Tibial artery (tissue), 4 donors: ENCODE data around the gene SNAI1.

Source experiments
- DNase-seq, 2 donors: peaks; one replicate each; pipeline ENCODE4 v3.0.0-alpha.2; 2019
- H3K27ac ChIP-seq, 2 donors: fragments of 200-600 bp; sonication (generic) in 1 of 2; 1 replicate in 1 of 2; 2 replicates in 1 of 2; pipeline ENCODE4 v1.5.1; 2018 to 2019; ENCODE audit warnings: mild to moderate bottlenecking in 1 of 2
- H3K27me3 ChIP-seq, 2 donors: fragments of 200-600 bp; sonication (generic) in 1 of 2; one replicate each; pipeline versions ENCODE4 v1.5.1 to v1.6.0; 2016 to 2019
- H3K36me3 ChIP-seq, 3 donors: fragments of 200-600 bp; sonication (generic) in 2 of 3; one replicate each; pipeline ENCODE4 v1.5.1; 2016 to 2019; ENCODE audit warnings: mild to moderate bottlenecking in 2 of 3
- H3K4me1 ChIP-seq, 4 donors: fragments of 200-600 bp; sonication (generic) in 2 of 4; 1 replicate in 3 of 4; 2 replicates in 1 of 4; pipeline ENCODE4 v1.5.1; 2016 to 2019
- H3K4me3 ChIP-seq, 2 donors: fragments of 200-600 bp; sonication (generic) in 1 of 2; 1 replicate in 1 of 2; 2 replicates in 1 of 2; pipeline ENCODE4 v1.5.1; 2018 to 2019; ENCODE audit warnings: mild to moderate bottlenecking in 2 of 2
- H3K9me3 ChIP-seq, 3 donors: fragments of 200-600 bp; sonication (generic) in 1 of 3; one replicate each; pipeline ENCODE4 v1.5.1; 2016 to 2019
- CTCF ChIP-seq, 2 experiments: fragments of 200-600 bp in 1 of 2; fragments of 450-650 bp in 1 of 2; IDR thresholded peaks; one replicate each; pipeline ENCODE4 v1.5.1; 2017 to 2019; ENCODE audit warnings: antibody characterized with exemption in 2 of 2, mild to moderate bottlenecking in 1 of 2, moderate library complexity in 1 of 2
- intact Hi-C: fragments of 100-400 bp; cut with DNase I; formaldehyde crosslinking; loops from one replicate; pipeline ENCODE4 v1.15.0; 2023; ENCODE audit warnings: low total_unique reads

The SNAI1 gene

GRCh38 chr20:50020288-50020687, 37.5 kb downstream of the SNAI1 start:
- no peak for TF ChIP-seq CTCF (IDR thresholded peaks at IDR 0.05)
- Histone ChIP-seq H3K4me1 (peaks cover 0 to 38% (median 22%) of the 10 kb centered on the region in 4 donors), H3K4me3 (no peak overlapping the region), H3K9me3 (no peaks in the 10 kb centered on the region), H3K36me3 (no peaks in the 10 kb centered on the region), H3K27me3 (no peaks in the 10 kb centered on the region), H3K27ac (no peak overlapping the region)
- intact Hi-C loops, result no loop called here
- DNase-seq, result no peak

DNA sequence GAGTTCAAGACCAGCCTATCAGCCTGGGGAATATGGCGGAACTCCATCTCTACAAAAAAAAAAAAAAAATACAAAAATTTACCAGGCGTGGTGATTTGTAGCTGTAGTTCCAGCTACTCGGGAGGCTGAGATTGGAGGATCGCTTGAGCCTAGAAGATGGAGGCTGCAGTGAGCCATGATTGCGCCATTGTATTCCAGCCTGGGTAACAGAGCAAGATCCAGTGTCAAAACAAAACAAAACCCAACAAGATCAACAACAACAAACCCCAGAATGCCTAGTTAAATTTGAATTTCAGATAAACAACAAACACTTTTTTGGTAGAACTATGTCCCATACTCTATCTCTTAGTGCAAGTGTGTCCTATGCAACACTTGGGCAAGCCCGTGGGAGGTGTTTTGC, 39.9 kb downstream of the SNAI1 start:
- H3K4me1 ChIP-seq, result peaks cover 4 to 40% (median 26%) of the 10 kb centered on the region in 4 donors
- H3K27me3 ChIP-seq, result no peaks in the 10 kb centered on the region
- no peak overlapping the region for H3K4me3 ChIP-seq
- no peak overlapping the region for H3K27ac ChIP-seq
- TF ChIP-seq CTCF (IDR thresholded peaks at IDR 0.05), result no peak
- H3K9me3 ChIP-seq, result no peaks in the 10 kb centered on the region
- no peak for DNase-seq
- intact Hi-C loops, result no loop called here
- H3K36me3 ChIP-seq, result no peaks in the 10 kb centered on the region

GRCh38 chr20:50023116-50023805, 40.5 kb downstream of the SNAI1 start:
- H3K27me3 ChIP-seq, result no peaks in the 10 kb centered on the region
- H3K9me3 ChIP-seq, result no peaks in the 10 kb centered on the region
- DNase-seq, result no peak
- no peaks in the 10 kb centered on the region for H3K36me3 ChIP-seq
- H3K4me3 ChIP-seq, result no peak overlapping the region
- no peak for TF ChIP-seq CTCF (IDR thresholded peaks at IDR 0.05)
- intact Hi-C loops, result no loop called here
- no peak overlapping the region for H3K27ac ChIP-seq
- peaks cover 5 to 40% (median 28%) of the 10 kb centered on the region in 4 donors for H3K4me1 ChIP-seq

- TF ChIP-seq CTCF (IDR thresholded peaks at IDR 0.05), result no peak
- Histone ChIP-seq H3K27me3 (no peaks in the 10 kb centered on the region), H3K4me1 (peaks cover 9 to 57% (median 42%) of the 10 kb centered on the region in 4 donors), H3K9me3 (no peaks in the 10 kb centered on the region), H3K27ac (peak overlapping the region; percentile 54 to 59), H3K36me3 (no peaks in the 10 kb centered on the region), H3K4me3 (no peak overlapping the region)
- intact Hi-C loops, result no loop called here
- no peak for DNase-seq
Measured at GRCh38 chr20:50026746-50027575, 44.2 kb downstream of the SNAI1 start.

- Histone ChIP-seq H3K4me3 (no peak overlapping the region), H3K4me1 (peaks cover 9 to 57% (median 42%) of the 10 kb centered on the region in 4 donors), H3K27ac (peak overlapping the region; percentile 54 to 59), H3K36me3 (no peaks in the 10 kb centered on the region), H3K9me3 (no peaks in the 10 kb centered on the region), H3K27me3 (no peaks in the 10 kb centered on the region)
- no peak for TF ChIP-seq CTCF (IDR thresholded peaks at IDR 0.05)
- intact Hi-C loops, result no loop called here
- peak; percentile 75 to 94 for DNase-seq
Measured at GRCh38 chr20:50027611-50028105, 44.9 kb downstream of the SNAI1 start.
